ENCODE results near the gene DPYD. TPM values are rescaled to one million over a fixed set of nuclear protein-coding genes. Genes with fewer than 3 reads are reported as not detected.

The DPYD gene
- total RNA-seq, 4 donors from 2014 or later: 30.6 to 58.4 (median 35.4) TPM

GRCh38 chr1:97538113-97538512 is 382.7 kb downstream of the DPYD start:
- no peak for TF ChIP-seq POLR2A (IDR thresholded peaks at IDR 0.05)
- TF ChIP-seq CTCF (IDR thresholded peaks at IDR 0.05): no peak
- no peak overlapping the region for H3K27ac ChIP-seq
- no peaks in the 10 kb centered on the region for H3K4me1 ChIP-seq
- intact Hi-C loops (cut with DNase I): no loop called here
- no peaks in the 10 kb centered on the region for H3K27me3 ChIP-seq
- WGBS, 2 donors: 95 to 100% methylated on average over 2 of the region's 2 CpGs
- no peaks in the 10 kb centered on the region for H3K9me3 ChIP-seq
- no peaks in the 10 kb centered on the region for H3K36me3 ChIP-seq
- no peak for DNase-seq
- no peak overlapping the region for H3K4me3 ChIP-seq

- TF ChIP-seq POLR2A (IDR thresholded peaks at IDR 0.05) (no peak), CTCF (IDR thresholded peaks at IDR 0.05) (no peak)
- Histone ChIP-seq H3K36me3 (no peaks in the 10 kb centered on the region), H3K4me3 (no peak overlapping the region), H3K4me1 (no peaks in the 10 kb centered on the region), H3K27me3 (no peaks in the 10 kb centered on the region), H3K27ac (no peak overlapping the region), H3K9me3 (no peaks in the 10 kb centered on the region)
- no peak for DNase-seq
- 91 to 96% methylated on average over 2 of the region's 2 CpGs for WGBS, 2 donors
- intact Hi-C loops (cut with DNase I): no loop called here
Measured at GRCh38 chr1:97533358-97533757, 387.5 kb downstream of the DPYD start.

GRCh38 chr1:97529600-97529999 is 391.2 kb downstream of the DPYD start:
- intact Hi-C loops (cut with DNase I): no loop called here
- no peak for TF ChIP-seq CTCF (IDR thresholded peaks at IDR 0.05)
- no peak for TF ChIP-seq POLR2A (IDR thresholded peaks at IDR 0.05)
- 78 to 88% methylated on average over 1 of the region's 1 CpG for WGBS, 2 donors

GRCh38 chr1:97524211-97524610 is 396.6 kb downstream of the DPYD start:
- no peak overlapping the region for H3K4me3 ChIP-seq
- H3K27ac ChIP-seq: no peak overlapping the region
- intact Hi-C loops (cut with DNase I): no loop called here
- H3K4me1 ChIP-seq: no peaks in the 10 kb centered on the region
- H3K36me3 ChIP-seq: peaks cover 0 to 5% (median 0%) of the 10 kb centered on the region in 3 donors
- TF ChIP-seq POLR2A (IDR thresholded peaks at IDR 0.05): no peak
- no peak for TF ChIP-seq CTCF (IDR thresholded peaks at IDR 0.05)
- no peak for DNase-seq
- WGBS, 2 donors: 81 to 86% methylated on average over 4 of the region's 4 CpGs
- peaks cover 0 to 8% (median 0%) of the 10 kb centered on the region in 3 donors for H3K9me3 ChIP-seq
- no peaks in the 10 kb centered on the region for H3K27me3 ChIP-seq

More at GRCh38 chr1:97529600-97529999, 391.2 kb downstream of the DPYD start:
- H3K36me3 ChIP-seq: no peaks in the 10 kb centered on the region
- H3K9me3 ChIP-seq: no peaks in the 10 kb centered on the region
- H3K27me3 ChIP-seq: no peaks in the 10 kb centered on the region
- no peaks in the 10 kb centered on the region for H3K4me1 ChIP-seq
- no peak overlapping the region for H3K27ac ChIP-seq
- no peak overlapping the region for H3K4me3 ChIP-seq
- DNase-seq: no peak

- DNase-seq: no peak
- Histone ChIP-seq H3K27ac (no peak overlapping the region), H3K4me1 (no peaks in the 10 kb centered on the region)
Measured at GRCh38 chr1:97516588-97516987, 404.2 kb downstream of the DPYD start.

More at GRCh38 chr1:97516588-97516987, 404.2 kb downstream of the DPYD start:
- no peaks in the 10 kb centered on the region for H3K27me3 ChIP-seq
- 94 to 95% methylated on average over 2 of the region's 2 CpGs for WGBS, 2 donors
- TF ChIP-seq POLR2A (IDR thresholded peaks at IDR 0.05) (no peak), CTCF (IDR thresholded peaks at IDR 0.05) (no peak)
- H3K36me3 ChIP-seq: peaks cover 0 to under 1% (median 0%) of the 10 kb centered on the region in 3 donors
- H3K4me3 ChIP-seq: no peak overlapping the region
- intact Hi-C loops (cut with DNase I): no loop called here
- H3K9me3 ChIP-seq: peaks cover 0 to 3% (median 0%) of the 10 kb centered on the region in 3 donors
